DMS79 treated with DMSO at 0.1 percent for 48 hours (cell line): ENCODE data around the gene RPS15.
"Not testable (repeated sequence)": the region's sequence is repeated elsewhere in the genome, so short reads cannot be mapped to it uniquely, and the experiment has no call there.

Source experiments
- DNase-seq: peaks from one replicate; lab custom pipeline; 2025; lab: John Stamatoyannopoulos, UW

RPS15 gene

GRCh38 chr19:1402411-1403070, 35.7 kb upstream of the RPS15 start:
- no peak for DNase-seq

DNA sequence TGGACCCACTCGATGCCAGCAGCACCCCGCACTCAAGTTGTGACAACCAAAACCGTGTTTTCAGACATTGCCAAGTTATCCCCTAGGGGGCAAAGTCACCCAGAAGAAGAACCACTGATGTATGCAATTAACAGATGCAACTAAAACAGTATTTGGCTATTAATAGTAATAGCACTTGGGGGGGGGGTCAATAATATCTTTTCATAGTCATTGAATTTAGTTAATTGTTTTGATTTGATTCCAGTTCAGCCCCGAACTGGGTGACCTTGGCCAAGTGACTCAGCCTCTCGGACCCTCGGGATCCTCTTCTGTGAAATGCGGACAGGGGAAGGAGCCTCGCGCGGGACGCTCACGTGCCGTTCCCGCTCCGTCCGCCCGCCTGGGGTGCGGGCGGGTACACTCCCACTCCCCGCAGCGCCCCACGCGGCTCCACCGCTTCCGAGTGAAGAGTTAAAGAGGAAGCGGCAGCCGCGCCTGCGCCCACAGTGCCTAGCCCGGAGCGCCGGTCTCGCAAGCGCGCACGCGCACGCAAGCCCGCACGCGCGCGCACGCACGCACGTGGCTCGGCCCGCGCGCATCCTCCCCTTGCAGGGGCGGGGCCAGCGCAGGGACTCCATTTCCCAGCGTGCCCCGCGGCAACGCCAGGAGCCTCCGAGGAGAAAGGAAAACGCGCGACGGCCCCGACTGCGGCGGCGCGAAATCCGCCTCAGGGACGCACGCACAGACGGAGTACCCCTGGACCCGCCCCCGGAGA, 31.2 kb upstream of the RPS15 start:
- DNase-seq: peak; percentile 92

DNA sequence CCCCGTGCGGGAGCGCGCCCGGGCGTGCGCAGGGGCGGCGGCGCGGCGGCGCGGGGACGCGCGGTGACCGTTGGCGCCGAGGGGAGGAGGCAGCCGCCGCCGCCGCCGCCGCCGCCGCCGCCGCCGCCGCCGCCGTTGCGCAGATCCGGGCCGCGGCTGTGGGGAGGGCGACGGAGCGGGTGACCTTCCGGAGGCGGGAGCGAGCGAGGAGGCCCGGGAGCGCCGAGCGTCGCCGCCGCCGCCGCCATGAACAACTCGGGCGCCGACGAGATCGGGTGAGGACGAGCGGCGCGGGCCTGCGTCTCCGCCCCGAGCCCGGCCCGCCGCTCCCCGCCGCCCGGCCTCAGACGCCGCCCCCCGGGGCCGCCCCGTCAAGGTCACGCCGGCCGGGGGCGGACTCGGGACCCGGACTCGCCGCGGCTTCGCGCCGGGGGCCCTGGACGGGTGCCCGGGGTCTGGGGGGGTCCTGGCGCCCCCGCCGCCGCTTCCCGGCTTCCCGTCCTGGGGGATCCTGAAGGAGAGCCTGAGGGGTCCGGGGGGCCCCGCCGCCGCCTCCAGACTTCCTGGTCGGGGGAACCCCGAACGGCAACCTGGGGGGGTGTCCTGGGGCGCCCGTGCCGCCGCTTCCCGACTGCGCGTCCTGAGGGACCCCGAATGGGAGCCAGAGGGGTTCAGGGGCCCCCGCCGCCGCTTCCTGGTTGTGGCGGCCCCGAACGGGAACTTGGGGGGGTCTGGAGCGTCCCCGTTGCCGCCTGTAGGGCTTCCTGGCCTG, 30.5 kb upstream of the RPS15 start, which contains the start of gene DAZAP1:
Gene DAZAP1, plus strand, starts transcription at position 59 of the 772 bp plus-strand sequence. Its CDS starts 188 bp downstream, at position 247.
- no peak for DNase-seq

- DNase-seq: peak; percentile 18
Measured at GRCh38 chr19:1408300-1409203, 29.6 kb upstream of the RPS15 start.

- DNase-seq: no peak
Measured at GRCh38 chr19:1409204-1410005, 28.8 kb upstream of the RPS15 start.

DNA sequence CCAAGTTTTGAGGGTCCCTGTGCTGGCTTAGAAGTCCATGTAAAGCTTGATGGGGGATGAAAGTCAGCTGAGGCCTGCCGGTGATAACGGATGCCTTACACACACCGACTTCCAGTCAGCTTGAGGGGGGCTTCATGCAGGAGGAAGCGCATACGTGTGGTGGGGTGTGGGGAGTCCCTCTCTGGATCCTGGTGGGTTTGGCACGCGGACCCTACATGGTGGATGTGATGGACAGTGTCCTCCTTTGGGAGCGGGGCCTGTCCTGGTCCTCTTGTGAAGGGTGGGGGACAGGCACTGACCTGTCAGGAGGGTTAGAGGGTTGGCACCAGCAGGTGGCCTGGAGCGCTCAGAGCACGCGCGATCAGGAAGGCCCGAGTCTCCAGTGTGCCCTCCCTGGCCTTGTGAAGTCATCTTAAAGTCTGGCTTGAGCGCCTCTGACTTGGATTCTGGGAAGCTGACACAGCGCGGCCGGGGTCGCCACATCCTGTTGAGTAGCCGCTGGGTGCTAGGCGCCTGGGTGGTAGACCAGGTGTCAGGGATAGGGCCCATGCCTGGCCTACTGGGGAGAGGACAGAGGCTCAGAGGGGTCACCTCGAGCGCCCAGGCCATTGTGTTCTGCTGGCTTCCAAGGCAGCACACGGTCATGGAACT, 27.9 kb upstream of the RPS15 start:
- no peak for DNase-seq

GRCh38 chr19:1410789-1411188, 27.4 kb upstream of the RPS15 start:
- no peak for DNase-seq

- DNase-seq: no peak
Measured at GRCh38 chr19:1411255-1412191, 26.7 kb upstream of the RPS15 start.

DNA sequence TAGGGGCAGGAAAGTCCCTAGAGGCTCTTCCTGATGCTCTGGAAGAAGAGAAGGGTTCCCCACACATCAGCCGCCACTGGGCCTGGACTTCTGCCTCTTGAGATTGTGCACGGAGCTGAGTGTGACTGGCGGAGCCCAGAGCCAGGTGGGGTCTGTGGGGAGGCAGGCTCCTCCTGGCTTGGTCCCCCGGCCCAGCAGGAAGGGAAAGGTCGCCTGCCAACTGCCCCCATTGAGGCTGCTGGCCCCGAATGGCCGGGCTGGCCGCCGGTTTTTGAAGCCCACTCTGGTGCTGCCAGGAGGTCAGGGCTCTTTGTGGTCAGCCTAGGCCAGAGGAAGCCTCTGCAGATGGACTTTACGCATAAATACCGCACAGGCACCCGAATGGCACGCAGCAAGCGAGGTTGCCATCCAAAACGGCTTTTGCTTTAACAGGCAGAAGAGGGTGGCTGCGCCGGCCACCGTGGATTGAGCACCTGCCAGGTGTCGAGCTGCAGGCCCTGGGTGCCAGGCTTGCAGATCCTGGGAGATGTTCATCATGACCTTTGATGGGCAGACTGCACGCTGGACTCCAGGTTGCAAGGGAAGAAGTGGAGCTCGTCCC, 25.8 kb upstream of the RPS15 start:
- DNase-seq: no peak

DNA sequence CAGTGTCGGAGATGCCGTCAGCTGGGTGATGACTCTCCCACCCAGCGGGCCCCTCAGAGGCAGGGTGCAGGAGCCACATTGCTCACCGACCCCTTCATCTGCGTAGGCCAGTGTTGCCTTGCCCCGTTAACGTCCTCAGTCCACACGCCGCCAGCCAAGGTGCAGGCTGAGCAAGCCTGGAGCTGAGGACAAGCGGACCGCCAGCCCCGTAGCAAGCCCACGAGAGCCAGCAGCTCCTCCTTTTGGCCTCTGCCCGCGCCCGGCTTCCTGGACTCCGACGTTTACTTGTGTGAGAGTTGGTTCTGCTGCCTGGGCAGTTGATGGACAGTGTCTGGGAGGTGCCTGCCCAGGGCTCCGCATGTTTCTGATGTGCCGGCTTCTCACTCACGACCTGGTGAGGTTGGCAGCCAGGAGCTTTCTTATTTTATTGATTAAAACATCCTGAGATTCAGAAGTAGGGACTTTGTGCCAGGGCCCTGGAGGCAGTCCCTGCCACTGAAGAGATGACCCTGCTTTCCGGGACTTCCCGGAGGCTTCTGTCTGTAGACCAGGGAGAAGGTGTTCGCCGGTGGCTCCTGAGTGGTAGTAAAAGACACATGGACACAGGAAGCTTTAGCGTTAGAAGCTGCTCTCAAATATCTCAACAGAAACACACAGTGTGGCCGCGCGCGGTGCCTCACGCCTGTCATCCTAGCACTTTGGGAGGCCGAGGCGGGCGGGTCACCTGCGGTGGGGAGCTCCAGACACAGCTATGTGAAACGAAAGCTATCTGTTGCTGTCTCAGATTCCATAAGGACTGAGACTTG, 25.0 kb upstream of the RPS15 start:
- DNase-seq: no peak

DNA sequence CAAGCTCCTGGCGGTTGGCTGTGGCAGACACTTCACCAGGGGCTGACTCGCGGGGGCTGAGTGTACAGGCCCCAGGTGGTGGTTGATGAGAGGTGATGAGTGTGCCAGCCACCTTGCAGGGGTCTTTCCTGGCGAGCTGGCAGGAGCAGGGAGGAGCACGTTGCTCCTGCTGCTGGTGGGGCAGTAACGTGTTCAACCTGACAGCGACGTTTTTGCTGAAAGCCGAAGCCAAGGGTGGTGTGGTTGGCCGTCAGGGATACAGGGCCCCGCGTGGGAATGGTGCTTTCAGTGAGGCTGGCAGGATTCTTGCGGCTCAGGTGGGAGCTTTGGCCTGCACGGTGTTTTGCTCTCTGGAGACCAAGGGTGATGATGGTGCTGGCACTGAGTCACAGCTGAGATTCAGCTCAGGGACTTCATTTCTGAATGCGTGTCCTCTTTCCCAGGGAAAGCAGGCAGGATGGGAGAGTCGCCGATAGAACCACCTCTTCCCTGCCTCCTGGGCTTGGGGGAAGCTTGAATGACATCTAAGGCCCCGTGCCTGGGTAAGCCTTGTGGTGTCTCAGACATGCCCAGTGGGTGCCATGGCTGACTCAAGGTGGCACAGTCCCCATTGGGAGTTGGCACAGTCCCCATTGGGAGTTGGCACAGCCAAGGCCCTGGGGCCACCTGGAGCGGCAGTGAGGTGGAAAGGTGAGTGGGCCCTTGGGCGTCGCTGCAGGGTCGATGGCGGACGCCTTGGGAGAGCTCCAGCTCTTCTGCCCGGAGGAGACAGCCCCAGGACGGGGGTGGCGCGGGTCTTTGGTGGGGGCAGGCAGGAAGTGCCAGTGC, 22.0 kb upstream of the RPS15 start:
- no peak for DNase-seq

DNA sequence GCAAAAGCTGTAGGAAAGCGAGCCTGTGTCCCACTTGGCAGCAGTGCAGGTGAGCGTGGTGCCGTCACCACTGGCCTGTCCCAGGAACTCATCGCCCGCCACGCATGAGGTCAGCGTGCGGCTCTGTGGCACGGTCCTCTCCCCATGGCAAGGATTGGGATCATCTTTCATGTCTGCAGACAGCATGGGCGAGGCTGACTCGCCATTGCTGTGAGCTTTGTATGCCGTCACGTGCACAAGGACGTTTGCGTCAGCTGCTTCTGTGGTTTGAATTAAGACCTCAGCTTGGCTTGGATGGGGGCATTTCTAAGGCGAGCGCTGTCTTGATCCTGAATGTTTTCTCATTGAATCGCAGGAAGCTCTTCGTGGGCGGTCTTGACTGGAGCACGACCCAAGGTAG, 21.1 kb upstream of the RPS15 start:
- DNase-seq: no peak

GRCh38 chr19:1417681-1418495, 20.3 kb upstream of the RPS15 start:
- no peak for DNase-seq

DNA sequence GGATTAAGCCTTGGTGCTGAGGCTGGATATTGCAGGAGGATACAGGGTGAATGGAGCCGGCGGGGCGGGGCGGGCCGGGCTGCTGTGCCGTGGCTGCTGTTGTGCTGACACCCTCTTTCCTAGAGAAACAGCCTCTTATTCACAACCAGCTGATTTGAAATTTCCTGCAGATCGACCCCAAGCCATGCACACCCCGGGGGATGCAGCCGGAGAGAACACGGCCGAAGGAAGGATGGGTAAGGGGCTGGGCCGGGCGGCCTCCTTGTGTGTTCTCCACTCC, 19.8 kb upstream of the RPS15 start:
- no peak for DNase-seq

- DNase-seq: no peak
Measured at GRCh38 chr19:1418951-1419738, 19.1 kb upstream of the RPS15 start.

DNA sequence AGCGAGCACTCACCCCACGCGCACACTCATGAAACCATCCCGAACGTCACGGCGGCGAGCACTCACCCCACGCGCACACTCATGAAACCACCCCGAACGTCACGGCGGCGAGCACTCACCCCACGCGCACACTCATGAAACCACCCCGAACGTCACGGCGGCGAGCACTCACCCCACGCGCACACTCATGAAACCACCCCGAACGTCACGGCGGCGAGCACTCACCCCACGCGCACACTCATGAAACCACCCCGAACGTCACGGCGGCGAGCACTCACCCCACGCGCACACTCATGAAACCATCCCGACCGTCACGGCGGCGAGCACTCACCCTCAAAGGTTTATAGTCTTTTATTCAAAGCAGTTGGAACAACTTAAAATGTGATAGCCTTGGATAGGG, 18.1 kb upstream of the RPS15 start:
- not testable (repeated sequence) for DNase-seq
